Naive thymus-derived CD4-positive, alpha-beta T cell (primary cell): Measurements from ENCODE around the gene ATP8B1. TPM values are rescaled to one million over a fixed set of nuclear protein-coding genes. Genes with fewer than 3 reads are reported as not detected.

Experiments
- ATAC-seq: fragments of 150-1000 bp; cut with Tn5 transposase; 2 replicates; pipeline ENCODE4 v1.10.0; 2021; ENCODE audit warnings: mild to moderate bottlenecking, moderate library complexity
- CTCF ChIA-PET: fragments of 350-600 bp; sonication (Branson Sonifier 250); formaldehyde crosslinking; loops from one replicate; lab custom pipeline; 2021; ENCODE audit warnings: antibody characterized with exemption; lab: Charles Lee
- POLR2A ChIA-PET: fragments of 350-600 bp; sonication (Branson Sonifier 250); formaldehyde crosslinking; loops from one replicate; lab custom pipeline; 2021; ENCODE audit warnings: antibody characterized with exemption, inconsistent platforms; lab: Charles Lee
- DNase-seq, 9 donors: peaks; one replicate each; pipeline versions ENCODE4 v3.0.0 to v3.0.0-alpha.2; 2020 to 2022; ENCODE audit warnings: mixed read lengths in 1 of 9
- H3K27ac ChIP-seq: one replicate; pipeline ENCODE4 v1.7.0; 2013; ENCODE audit warnings: mild to moderate bottlenecking, low read depth, low read length, moderate library complexity
- H3K27me3 ChIP-seq, 2 donors: one replicate each; pipeline ENCODE4 v1.7.0; 2013; ENCODE audit warnings: low read length in 2 of 2, mild to moderate bottlenecking in 2 of 2, moderate library complexity in 2 of 2; ENCODE audit not compliant: control insufficient read depth in 2 of 2, insufficient read depth in 2 of 2
- H3K36me3 ChIP-seq, 3 experiments: 1 replicate in 2 of 3; 2 replicates in 1 of 3; pipeline ENCODE4 v1.7.0; 2013; ENCODE audit warnings: low read length in 3 of 3, mild to moderate bottlenecking in 3 of 3, moderate library complexity in 1 of 3; ENCODE audit not compliant: insufficient read depth in 3 of 3, control insufficient read depth in 2 of 3
- H3K4me1 ChIP-seq, 2 donors: one replicate each; pipeline ENCODE4 v1.7.0; 2013; ENCODE audit warnings: low read length in 2 of 2, mild to moderate bottlenecking in 2 of 2, moderate library complexity in 1 of 2; ENCODE audit not compliant: control insufficient read depth in 2 of 2, insufficient read depth in 2 of 2
- H3K4me3 ChIP-seq: 2 replicates; pipeline ENCODE4 v1.7.0; 2013; ENCODE audit warnings: mild to moderate bottlenecking, low read length
- H3K9me3 ChIP-seq, 3 experiments: 1 replicate in 2 of 3; 2 replicates in 1 of 3; pipeline ENCODE4 v1.7.0; 2013; ENCODE audit warnings: low read length in 3 of 3; ENCODE audit not compliant: control insufficient read depth in 2 of 3
- H3K27ac Mint-ChIP-seq, 9 donors: one replicate each; pipeline ENCODE4 v1.8.0; 2020 to 2022; ENCODE audit warnings: mixed read lengths in 9 of 9, mild to moderate bottlenecking in 8 of 9, moderate library complexity in 5 of 9, inconsistent platforms in 2 of 9
- H3K27me3 Mint-ChIP-seq, 5 donors: one replicate each; pipeline ENCODE4 v1.8.0; 2021 to 2022; ENCODE audit warnings: mixed read lengths in 5 of 5, mild to moderate bottlenecking in 1 of 5
- H3K36me3 Mint-ChIP-seq, 5 donors: one replicate each; pipeline ENCODE4 v1.8.0; 2020 to 2022; ENCODE audit warnings: mixed read lengths in 5 of 5, mild to moderate bottlenecking in 3 of 5, inconsistent platforms in 1 of 5
- H3K4me1 Mint-ChIP-seq, 7 donors: one replicate each; pipeline ENCODE4 v1.8.0; 2020 to 2022; ENCODE audit warnings: mixed read lengths in 7 of 7, mild to moderate bottlenecking in 3 of 7, inconsistent platforms in 1 of 7
- H3K4me3 Mint-ChIP-seq, 10 donors: one replicate each; pipeline ENCODE4 v1.8.0; 2020 to 2022; ENCODE audit warnings: mild to moderate bottlenecking in 10 of 10, mixed read lengths in 10 of 10, moderate library complexity in 6 of 10, inconsistent platforms in 2 of 10
- H3K9me3 Mint-ChIP-seq, 11 donors: one replicate each; pipeline ENCODE4 v1.8.0; 2020 to 2022; ENCODE audit warnings: mixed read lengths in 11 of 11, mild to moderate bottlenecking in 4 of 11, inconsistent platforms in 1 of 11, moderate library complexity in 1 of 11
- intact Hi-C, 2 donors: fragments of 100-400 bp; cut with micrococcal nuclease; formaldehyde crosslinking; loops; one replicate each; pipeline ENCODE4 v1.15.1; 2023
- polyA plus RNA-seq, 2 donors: library from polyadenylated mRNA; unstranded; fragments of 300-500 nt; fragmentation: Illumina TruSeq; gene quantifications; one replicate each; pipeline ENCODE4 v1.2.3, GENCODE V29; 2021
- total RNA-seq, 6 experiments: library from RNA in 5 of 6; stranded (reverse) in 5 of 6; gene quantifications; 1 replicate in 5 of 6; 2 replicates in 1 of 6; pipeline ENCODE4 v1.2.3 and lab custom pipeline; 2021 to 2026

ATP8B1 gene
- total and polyA plus RNA-seq, 7 experiments from 2014 or later: not detected

DNA sequence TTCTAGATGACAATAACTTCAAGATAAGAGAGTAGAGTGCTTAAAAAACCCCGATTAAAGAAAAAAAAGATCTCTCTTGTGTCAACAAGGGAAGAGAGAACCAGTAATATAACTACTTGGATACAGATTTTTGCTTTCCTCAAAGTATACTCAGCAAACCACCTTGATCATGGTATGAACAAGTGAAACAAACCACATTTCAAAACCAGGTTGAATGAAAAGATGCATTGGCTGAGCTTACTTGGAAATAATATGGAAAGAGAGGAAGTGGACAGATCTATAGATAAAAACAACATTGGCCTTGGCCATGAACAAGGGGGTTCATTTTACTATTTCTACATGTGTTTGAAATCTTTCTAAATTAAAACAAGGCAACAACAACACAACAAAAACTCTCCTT, 50.1 kb downstream of the ATP8B1 start:
- ChIA-PET POLR2A (no interaction called here), CTCF (no interaction called here)
- no peaks in the 10 kb centered on the region for H3K36me3 ChIP-seq
- no peaks in the 10 kb centered on the region for H3K9me3 ChIP-seq
- DNase-seq (no peak), ATAC-seq (no peak)
- no peak overlapping the region for H3K4me3 ChIP-seq
- H3K27me3 Mint-ChIP-seq: no peaks in the 10 kb centered on the region
- H3K9me3 Mint-ChIP-seq: peaks cover 0 to 14% (median 2%) of the 10 kb centered on the region in 11 donors
- intact Hi-C loops: no loop called here
- H3K36me3 Mint-ChIP-seq: peaks cover 0 to 13% (median 0%) of the 10 kb centered on the region in 5 donors
- no peak overlapping the region for H3K27ac Mint-ChIP-seq
- H3K4me1 ChIP-seq: no peaks in the 10 kb centered on the region
- no peak overlapping the region for H3K4me3 Mint-ChIP-seq
- no peak overlapping the region for H3K27ac ChIP-seq
- peaks cover 0 to 7% (median 0%) of the 10 kb centered on the region in 7 donors for H3K4me1 Mint-ChIP-seq
- H3K27me3 ChIP-seq: no peaks in the 10 kb centered on the region

DNA sequence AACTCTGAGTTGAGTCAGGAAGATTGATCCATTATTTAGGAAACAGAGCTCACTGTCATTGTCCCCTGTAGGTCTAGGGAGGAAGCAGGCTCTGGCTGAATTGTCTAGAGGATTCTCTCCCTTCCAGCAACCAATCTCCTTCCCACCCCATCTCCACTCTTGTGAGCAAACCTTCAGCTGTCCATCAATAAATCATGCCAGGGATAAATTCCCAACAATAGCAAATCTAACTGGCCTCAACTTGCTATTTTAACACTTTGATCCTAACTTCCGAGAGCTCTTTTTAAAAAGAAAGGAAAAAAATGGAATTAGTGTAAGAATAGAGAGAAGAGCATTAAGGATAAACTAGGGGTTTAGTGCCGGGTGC, 53.5 kb downstream of the ATP8B1 start:
- ATAC-seq (no peak), DNase-seq (no peak)
- no peaks in the 10 kb centered on the region for H3K36me3 ChIP-seq
- Mint-ChIP-seq H3K27ac (no peak overlapping the region), H3K9me3 (no peaks in the 10 kb centered on the region), H3K36me3 (no peaks in the 10 kb centered on the region), H3K4me3 (no peak overlapping the region), H3K4me1 (peaks cover 0 to 7% (median 0%) of the 10 kb centered on the region in 7 donors), H3K27me3 (no peaks in the 10 kb centered on the region)
- intact Hi-C loops: no loop called here
- H3K4me1 ChIP-seq: no peaks in the 10 kb centered on the region
- H3K27ac ChIP-seq: no peak overlapping the region
- no peaks in the 10 kb centered on the region for H3K27me3 ChIP-seq
- H3K4me3 ChIP-seq: no peak overlapping the region
- POLR2A ChIA-PET: no interaction called here
- CTCF ChIA-PET: no interaction called here
- no peaks in the 10 kb centered on the region for H3K9me3 ChIP-seq

DNA sequence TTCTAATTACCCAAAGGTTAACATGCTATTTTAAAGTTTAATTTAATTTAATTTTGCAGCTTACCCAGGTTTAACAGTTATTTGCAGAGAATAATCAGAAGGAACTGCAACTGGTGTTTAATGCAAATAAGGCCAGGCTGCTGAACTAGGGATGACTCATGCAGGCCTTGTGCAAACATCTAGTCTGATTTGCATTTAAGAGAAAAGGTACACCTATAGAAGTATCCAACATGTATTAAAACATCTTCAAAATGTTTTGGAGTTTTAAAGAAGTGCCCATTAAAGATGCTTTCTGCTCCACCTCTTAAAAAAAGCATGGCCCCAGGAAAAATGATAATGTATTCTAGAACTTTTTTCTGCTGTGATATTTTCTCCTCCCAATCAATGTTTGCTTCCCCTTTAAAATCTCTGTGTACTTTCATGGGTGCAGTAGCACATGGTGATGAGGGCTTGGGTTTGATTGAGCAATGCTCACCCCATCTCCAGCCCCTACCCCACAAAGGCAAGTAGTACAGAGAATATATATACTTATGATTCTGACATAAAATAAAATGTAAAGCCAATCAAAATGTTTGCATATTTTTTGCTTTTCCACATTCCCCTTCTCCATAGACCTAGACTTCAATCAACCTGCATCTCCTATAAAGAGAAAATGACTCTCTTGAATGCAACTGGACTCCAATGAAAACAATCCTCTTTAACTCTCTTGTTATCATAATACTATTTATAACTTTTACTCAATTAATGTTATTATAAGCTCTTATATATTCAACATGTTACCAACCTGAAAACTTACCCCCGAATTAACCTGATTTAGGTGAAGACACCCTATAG, 54.1 kb downstream of the ATP8B1 start:
- Mint-ChIP-seq H3K36me3 (no peaks in the 10 kb centered on the region), H3K9me3 (no peaks in the 10 kb centered on the region), H3K4me1 (peaks cover 0 to 7% (median 0%) of the 10 kb centered on the region in 7 donors), H3K4me3 (no peak overlapping the region), H3K27me3 (no peaks in the 10 kb centered on the region), H3K27ac (no peak overlapping the region)
- ATAC-seq (peak; percentile 36), DNase-seq (no peak)
- CTCF ChIA-PET: no interaction called here
- POLR2A ChIA-PET: no interaction called here
- Histone ChIP-seq H3K4me1 (no peaks in the 10 kb centered on the region), H3K4me3 (no peak overlapping the region), H3K36me3 (no peaks in the 10 kb centered on the region), H3K27ac (no peak overlapping the region), H3K27me3 (no peaks in the 10 kb centered on the region), H3K9me3 (no peaks in the 10 kb centered on the region)
- intact Hi-C loops: no loop called here

DNA sequence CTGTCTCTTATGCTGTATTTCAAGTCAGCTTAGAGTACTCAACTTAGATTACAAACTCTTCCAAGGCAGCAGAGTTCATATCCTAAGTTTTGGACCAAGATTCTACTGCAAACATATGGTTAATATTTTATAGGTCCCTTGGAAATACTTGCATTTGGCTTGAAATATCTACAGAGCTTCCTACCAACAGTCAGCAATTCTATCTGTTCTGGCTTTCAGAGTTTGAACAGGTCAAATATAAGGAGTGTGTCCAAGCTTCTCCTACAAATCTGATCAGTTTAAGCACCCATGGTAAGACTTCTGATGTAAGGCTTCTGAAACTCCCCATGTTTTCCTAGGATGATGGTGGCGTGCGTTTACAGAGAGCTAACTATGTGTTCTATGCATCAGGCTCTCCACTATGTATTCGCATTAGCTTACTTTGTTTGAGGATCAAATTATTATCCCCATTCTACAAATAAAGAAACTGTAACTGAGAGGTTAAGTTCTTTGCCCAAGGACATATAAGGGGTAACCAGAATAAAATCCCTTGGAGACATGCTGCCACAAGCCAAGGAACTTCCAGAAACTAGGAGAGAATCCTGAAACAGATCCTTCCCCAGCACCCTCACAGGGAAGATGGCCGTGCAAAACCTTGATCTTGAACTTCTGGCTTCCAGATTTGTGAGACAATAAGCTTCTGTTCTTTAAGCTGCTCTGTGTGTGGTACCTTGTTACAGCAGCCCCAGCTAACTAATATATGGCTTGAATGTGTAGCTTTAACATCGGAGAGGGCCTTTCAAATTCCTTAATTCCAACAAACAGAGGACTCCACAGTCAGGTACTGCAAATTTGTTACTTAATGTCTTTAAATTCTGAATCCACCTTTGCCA, 55.1 kb downstream of the ATP8B1 start:
- no peaks in the 10 kb centered on the region for H3K27me3 ChIP-seq
- POLR2A ChIA-PET: no interaction called here
- no peak for ATAC-seq
- peaks cover 0 to 4% (median 0%) of the 10 kb centered on the region in 11 donors for H3K9me3 Mint-ChIP-seq
- CTCF ChIA-PET: no interaction called here
- peaks cover 0 to 8% (median 0%) of the 10 kb centered on the region in 5 donors for H3K36me3 Mint-ChIP-seq
- H3K9me3 ChIP-seq: no peaks in the 10 kb centered on the region
- no peaks in the 10 kb centered on the region for H3K36me3 ChIP-seq
- H3K27ac ChIP-seq: no peak overlapping the region
- no peaks in the 10 kb centered on the region for H3K27me3 Mint-ChIP-seq
- H3K4me1 ChIP-seq: no peaks in the 10 kb centered on the region
- no peak for DNase-seq
- H3K4me3 Mint-ChIP-seq: no peak overlapping the region
- intact Hi-C loops: no loop called here
- no peak overlapping the region for H3K27ac Mint-ChIP-seq
- no peak overlapping the region for H3K4me3 ChIP-seq
- peaks cover 0 to 4% (median 0%) of the 10 kb centered on the region in 7 donors for H3K4me1 Mint-ChIP-seq

DNA sequence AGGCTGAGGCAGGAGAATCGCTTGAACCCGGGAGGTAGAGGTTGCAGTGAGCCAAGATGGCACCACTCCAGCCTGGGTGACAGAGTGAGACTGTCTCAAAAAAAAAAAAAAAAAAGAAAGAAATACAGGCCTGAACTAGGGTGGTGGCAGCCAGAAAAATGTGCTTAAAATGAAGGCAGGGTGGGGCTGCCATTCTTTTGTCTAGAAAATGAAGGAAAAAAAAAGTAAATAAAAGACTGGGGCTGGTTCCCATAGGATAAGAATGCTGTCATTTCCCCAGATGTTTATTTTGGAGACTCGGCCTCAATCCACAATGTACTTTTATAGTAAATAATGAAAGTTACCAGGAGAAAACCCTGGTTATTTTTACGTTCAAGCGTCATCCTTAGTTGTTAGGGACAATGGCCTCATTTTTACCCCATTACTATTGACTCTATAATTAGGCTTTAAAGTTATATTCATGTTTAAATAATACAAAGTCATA, 58.9 kb downstream of the ATP8B1 start:
- ChIA-PET POLR2A (no interaction called here), CTCF (no interaction called here)
- Mint-ChIP-seq H3K36me3 (peaks cover 0 to 12% (median 3%) of the 10 kb centered on the region in 5 donors), H3K9me3 (peaks cover 0 to 16% (median 3%) of the 10 kb centered on the region in 11 donors), H3K27me3 (no peaks in the 10 kb centered on the region), H3K4me1 (no peaks in the 10 kb centered on the region), H3K27ac (no peak overlapping the region), H3K4me3 (no peak overlapping the region)
- Histone ChIP-seq H3K4me3 (no peak overlapping the region), H3K4me1 (no peaks in the 10 kb centered on the region), H3K27ac (no peak overlapping the region), H3K9me3 (no peaks in the 10 kb centered on the region), H3K36me3 (no peaks in the 10 kb centered on the region), H3K27me3 (no peaks in the 10 kb centered on the region)
- intact Hi-C loops: no loop called here
- ATAC-seq (no peak), DNase-seq (no peak)

DNA sequence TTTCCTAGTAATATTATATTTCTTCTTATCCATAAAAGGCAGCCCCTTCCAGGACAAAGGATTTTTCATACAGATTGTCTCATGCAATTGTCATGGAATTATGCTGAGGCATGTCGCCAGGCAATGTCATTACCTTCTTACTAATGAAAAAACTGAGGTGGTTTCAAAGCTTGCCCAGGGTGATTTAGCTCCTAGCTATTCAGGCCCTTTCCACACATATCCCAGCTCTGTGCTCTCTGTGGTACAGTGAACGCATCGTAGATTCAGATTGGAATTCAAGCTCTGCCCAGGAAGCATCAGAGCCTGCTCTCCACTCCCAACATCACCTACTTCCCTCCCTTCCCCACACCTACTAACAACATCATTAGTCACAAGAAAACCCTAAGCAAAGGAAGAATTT, 60.1 kb downstream of the ATP8B1 start:
- Histone ChIP-seq H3K36me3 (peaks cover 0 to 1% (median 0%) of the 10 kb centered on the region in 3 experiments), H3K27ac (no peak overlapping the region), H3K4me3 (no peak overlapping the region), H3K9me3 (no peaks in the 10 kb centered on the region), H3K4me1 (no peaks in the 10 kb centered on the region), H3K27me3 (no peaks in the 10 kb centered on the region)
- ChIA-PET CTCF (no interaction called here), POLR2A (no interaction called here)
- Mint-ChIP-seq H3K27ac (no peak overlapping the region), H3K9me3 (peaks cover 0 to 23% (median 5%) of the 10 kb centered on the region in 11 donors), H3K27me3 (no peaks in the 10 kb centered on the region), H3K36me3 (peaks cover 2 to 20% (median 13%) of the 10 kb centered on the region in 5 donors), H3K4me3 (no peak overlapping the region), H3K4me1 (peaks cover 0 to 2% (median 0%) of the 10 kb centered on the region in 7 donors)
- no peak for ATAC-seq
- no peak for DNase-seq
- intact Hi-C loops: no loop called here
